HG03342 (cell line): ENCODE measurements around the gene ALG1L2.
"Not testable (repeated sequence)": the region's sequence is repeated elsewhere in the genome, so short reads cannot be mapped to it uniquely, and the experiment has no call there.

Source experiments
- ATAC-seq: cut with Tn5 transposase; IDR thresholded peaks from one replicate; pipeline ENCODE4 v1.9.1; 2021; ENCODE audit warnings: mild to moderate bottlenecking, moderate library complexity; ENCODE audit not compliant: unreplicated experiment

The ALG1L2 gene

DNA sequence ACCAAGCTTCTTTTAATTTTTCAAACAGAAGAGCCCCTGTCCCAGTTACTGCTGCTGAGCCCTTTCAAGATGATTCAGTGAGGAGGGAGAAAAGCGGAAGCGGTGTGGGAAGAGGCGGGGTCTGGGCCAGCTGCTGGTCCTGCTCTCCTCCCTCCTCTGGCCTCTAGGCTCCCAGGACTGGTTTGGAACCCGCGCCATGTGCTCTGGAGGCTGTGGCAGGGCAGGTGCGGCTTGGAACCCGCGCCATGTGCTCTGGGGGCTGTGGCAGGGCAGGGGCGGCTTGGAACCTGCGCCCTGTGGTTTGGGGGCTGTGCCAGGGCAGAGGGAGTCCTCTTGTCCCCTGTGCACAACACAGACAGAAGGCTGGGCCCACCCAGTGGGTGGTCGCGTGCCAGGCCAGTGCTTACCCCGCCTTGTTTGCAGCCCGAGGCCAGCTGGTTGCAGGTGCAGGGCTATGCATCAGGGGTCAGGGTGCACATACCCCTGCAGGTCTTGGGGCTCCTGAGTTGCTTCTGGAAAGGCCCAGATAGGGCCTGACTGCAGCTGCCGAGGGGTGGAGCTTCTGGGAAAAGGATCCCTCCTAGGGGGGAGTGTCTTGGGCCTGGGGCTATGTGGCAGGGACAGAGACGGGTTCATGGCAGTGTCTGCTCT is 12.2 kb downstream of the ALG1L2 start:
- no peak for ATAC-seq

DNA sequence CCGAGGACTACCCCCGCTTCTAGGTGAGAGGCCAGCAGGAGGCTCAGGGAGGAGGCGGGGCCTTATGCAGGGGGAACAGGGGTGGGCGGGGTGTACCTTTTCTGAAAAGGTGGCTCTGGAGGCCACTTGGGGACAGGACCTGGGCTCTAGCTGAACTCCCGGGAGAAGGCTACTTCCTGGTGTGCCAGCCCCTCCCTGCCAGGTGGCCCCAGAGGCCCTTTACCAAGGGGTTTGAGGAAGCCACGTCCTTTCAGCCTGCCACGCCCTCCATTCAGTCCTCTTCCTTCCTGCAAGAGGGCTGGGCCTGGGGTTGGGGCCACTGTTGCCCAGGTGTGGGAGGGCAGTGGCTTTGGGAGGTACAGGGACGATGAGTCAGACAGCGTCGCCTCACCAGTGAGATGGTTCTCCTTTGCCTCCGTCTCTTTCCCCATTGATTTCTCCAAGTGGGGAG is 12.9 kb downstream of the ALG1L2 start:
- not testable (repeated sequence) for ATAC-seq

DNA sequence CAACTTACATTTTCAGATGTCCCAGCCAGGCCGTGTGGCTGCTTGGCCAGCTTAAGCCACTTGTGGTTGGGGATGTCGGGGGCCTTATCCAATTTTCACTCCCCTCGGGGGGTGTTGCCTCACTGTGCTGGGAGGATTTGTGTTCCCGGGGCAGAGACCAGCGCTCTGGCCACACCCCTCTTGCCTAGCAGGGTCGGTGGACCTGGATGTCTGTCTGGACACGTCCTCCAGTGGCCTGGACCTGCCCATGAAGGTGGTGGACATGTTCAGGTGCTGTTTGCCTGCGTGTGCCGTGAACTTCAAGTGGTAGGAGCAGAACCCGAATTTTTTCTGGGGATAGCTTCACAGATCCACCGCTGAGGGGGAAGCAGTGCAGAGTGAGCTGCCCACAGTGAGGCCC is 14.2 kb downstream of the ALG1L2 start:
- ATAC-seq: not testable (repeated sequence)

DNA sequence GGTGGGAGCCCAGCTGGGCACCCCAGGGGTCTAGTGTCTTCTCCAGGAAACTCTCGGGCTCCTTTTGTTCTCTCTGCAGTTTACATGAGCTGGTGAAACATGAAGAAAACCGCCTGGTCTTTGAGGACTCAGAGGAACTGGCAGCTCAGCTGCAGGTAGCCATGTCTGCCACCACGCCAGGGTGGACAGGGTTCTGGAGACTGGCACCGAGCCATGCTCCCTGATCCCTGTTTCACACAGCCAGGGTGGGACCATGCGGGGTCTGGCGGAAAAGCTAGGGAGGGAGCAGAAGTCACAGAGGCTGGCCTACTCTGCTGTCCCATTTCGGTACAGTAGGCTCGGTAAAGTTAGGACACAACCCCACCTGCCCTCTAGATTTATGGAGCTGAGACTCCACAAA is 15.5 kb downstream of the ALG1L2 start:
- ATAC-seq: not testable (repeated sequence)

DNA sequence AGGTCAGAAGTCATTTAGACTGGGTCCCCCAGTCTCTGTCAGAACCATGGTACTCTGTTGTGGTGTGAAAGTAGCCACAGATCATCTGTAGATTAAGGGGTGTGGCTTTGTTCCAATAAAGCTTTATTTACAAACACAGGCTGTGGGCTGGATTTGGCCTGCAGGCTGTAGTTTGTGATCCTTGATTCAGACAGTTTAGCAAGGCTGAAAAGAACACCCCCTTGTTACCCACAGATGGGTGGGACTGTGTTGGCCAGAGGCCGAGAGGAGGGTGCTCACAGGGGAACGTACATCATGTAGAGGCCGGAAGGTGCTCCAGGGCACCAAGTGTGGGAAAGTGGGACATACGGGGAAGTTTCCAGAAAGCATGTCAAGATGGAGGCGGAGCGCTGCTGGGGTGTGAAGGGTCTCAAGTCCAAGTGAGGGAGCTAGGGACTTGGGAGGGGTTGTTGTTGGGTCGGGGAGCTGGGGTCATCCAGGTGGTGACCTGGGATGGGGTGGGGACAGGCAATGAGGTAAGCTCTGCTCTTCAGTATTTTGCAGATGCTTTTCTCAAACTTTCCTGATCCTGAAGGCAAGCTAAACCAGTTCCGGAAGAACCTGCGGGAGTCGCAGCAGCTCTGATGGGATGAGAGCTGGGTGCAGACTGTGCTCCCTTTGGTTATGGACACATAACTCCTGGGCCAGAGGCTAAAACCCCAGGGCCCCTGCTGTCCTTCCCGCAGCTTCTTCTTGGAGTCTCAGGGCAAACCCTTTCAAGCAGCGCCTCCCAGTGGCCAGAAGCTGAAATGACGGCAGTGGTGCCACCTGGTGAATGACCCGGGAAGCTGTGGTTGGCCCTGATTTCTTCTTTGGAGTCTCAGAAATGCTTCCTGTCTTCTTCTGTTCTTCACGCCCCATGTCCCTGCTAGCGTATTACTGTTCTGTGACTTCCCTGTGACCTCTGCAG is 16.3 kb downstream of the ALG1L2 start:
- ATAC-seq: not testable (repeated sequence)

DNA sequence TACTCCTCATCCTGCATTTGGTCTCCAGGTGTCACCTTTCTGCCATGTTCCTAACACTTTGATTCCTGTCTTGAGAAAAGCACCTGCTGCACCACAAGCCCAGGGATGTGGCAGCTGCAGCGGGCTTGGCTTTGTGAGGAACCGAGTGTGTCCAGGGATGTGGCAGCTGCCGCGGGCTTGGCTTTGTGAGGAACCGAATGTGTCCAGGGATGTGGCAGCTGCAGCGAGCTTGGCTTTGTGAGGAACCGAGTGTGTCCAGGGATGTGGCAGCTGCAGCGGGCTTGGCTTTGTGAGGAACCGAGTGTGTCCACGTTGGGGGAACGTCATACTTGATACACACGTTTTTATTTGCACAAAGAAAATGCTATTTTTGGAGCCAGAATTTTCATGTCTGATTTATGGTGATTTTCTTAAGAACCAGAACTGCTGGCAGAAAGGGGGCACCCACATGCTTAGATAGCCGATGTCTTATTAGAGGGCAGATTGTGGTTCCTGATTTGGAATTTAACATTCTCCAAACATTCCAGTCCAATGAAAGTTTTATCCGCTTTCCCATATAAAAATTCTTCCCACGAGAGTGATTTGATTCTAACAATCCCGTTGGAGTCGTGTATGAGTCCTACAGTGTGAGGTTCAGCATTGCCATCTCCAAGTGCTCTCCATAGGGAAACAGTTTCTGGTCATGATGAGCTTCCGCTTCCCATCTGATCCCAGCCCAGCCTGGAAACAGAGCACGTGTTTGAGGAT is 17.2 kb downstream of the ALG1L2 start:
- ATAC-seq: not testable (repeated sequence)

DNA sequence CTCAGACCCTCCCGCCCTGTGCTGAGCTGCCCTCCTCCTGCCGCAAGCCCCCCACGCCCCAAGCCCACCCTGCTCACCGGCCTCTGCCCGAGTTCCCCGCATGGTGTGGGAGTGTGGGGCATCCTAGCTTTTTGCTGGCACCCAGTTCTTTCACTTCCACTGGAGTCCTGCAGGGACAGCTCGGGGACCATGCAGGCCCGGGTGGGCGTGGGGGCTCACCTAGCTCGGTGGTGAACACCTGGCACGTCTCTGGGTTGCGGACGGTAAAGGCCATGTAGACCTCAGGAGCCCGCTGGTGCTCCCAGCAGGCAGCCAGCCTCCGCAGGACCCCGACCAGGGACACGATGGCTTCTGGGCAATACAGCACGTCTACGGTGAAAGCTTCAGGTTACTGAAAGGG is 20.9 kb downstream of the ALG1L2 start:
- not testable (repeated sequence) for ATAC-seq

DNA sequence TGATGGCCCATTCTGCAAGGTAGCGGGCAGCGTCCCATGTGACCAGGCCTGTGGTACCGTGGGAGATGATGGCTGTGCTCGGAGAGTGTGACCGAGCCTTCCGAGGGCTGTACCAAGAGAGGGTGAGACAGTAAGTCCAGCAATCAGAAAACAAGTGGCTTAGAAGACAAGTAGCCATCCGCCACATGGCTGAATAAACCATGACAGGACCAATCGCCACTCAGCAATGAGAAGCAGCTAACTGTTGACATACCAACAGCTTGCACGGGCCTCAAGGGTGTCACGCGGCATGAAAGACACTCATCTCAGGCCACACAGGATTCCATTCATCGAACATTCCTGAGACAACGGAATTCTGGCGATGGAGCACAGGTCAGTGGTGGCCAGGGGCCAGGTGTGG is 22.6 kb downstream of the ALG1L2 start:
- ATAC-seq: not testable (repeated sequence)

DNA sequence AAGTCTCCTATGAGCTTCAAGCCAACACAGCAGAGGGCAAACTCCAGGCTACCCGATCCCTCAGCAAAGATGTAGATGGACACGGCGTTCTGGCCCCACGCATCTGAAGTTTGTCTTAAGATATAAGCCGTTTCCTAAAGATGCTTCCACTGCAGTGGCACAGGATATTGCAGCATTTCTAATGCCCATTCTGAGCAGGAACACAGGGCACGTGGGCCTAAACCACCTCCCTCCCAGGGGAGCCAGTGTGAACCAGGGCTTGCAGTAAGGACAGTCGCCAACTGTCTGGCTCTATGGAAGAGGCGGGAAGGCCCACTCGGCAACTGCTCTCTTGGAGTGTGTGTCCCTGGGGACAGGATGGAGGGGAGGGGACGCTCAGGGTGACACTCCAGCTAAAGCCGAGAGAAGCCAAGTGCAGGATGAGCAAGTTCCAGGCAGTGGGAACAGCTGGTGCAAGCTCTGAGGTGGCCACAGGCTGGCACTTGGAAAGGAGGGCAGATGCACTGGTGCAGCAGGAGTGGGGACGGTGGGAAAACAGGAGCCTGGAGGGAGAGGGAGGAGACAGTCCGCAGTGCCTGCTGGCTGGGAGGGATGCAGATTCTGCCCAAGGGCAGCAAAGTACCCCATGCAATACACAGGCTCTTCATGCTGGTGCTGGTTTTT is 25.8 kb downstream of the ALG1L2 start:
- ATAC-seq: not testable (repeated sequence)

DNA sequence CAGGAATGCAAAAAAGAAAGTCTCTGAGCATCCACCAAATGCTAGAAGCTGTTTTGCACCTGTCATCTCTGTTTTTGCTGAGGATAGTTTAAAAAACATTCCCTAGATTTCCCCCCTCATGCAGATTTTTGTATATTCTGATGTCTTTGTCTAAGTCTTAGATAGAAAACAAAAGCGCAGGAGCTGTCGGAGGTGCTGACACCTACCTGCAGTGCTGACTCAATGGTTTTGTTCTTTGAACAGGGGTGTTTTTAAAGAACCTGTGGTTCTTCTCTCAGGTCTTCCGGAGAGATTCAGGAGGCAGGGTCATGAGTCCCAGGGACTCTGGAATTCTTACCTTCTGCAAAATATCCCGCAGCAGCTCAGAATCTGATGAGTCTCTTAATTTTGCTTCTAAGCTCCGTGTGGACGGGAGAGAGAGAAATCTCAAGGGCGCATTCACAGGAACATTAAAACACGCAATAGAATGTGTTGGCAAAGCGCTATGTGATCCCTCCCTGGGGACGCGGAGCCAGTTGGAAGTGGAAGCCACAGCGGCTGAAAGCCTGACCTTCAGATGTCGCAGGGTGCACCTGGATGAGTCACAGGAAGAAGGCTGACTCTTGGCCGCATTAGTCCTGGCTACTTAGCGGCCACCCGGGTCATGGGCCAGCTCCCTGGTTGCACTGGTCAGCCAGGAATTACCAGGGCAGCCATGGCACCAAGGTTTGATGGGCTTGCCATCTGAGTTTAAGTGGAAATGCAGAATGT is 27.4 kb downstream of the ALG1L2 start:
- ATAC-seq: not testable (repeated sequence)

DNA sequence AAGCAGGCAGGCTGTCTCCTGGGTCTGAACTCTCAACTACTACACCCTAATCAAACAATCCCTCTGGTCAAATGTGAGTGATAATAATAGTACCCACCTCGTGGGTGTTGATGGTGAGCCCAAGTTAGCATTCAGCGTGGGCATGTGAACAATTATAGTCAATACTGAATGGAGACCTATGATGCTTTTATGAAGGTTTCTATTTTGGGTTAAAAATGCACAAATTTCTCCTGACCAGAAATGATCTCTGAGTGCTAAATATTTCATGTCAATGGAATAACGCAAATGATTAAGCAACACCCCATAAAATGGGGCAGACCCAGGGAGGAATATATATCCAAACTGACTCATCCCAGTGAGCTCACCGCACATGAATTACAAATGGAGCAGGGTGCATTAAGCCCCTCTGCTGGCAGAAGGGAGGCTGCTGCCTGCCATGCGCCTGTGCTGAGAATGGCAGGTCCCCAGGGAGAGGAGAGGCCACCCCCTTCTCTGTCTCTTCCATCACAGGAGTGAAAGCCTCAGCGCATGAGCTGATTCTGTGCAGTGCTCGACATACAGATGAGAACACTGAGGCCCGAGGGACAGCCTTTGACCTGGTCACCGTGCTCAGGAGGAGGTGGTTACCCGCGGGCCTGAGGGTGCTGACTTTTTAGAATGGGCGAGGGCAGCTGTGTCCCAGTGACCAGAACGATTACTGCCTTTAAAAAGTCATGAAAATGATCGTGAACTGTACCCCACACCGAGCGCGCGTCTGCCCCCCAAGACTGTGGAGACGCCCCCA is 28.9 kb downstream of the ALG1L2 start:
- ATAC-seq: not testable (repeated sequence)

DNA sequence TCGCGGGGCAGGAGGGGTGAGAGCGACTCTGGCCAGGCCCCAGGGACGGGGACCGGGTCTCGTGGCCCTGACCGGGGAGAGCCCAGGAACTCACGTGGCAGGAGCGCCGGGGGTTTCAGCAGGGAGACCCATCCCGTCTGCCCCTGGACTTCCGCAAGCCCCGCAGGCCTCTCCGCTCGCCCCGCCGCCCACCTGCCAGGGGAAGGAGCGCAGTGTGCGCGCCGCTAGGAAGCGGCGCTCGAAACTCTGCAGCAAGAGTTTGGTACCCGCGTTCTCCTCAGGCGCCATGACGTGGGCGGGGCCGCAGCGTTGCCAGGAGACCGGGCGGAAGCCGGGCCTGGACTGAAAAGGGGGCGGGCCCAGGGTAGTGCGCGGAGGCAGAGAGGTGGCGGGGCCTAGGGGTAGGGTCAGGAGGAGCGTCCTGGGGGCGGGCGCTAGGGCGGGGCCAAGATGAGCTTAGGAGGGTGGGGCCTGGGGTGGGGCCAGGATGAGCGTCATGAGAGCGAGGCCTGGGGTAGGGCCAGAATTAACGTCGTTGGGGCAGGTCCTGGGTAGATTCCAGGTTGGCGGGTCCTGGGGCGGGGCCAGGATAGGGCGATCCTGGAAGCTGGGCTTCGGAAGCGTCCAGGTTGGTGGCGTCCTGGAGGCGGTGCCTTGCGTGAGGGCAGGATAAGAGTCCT is 29.7 kb downstream of the ALG1L2 start:
- ATAC-seq: peak; percentile 100

DNA sequence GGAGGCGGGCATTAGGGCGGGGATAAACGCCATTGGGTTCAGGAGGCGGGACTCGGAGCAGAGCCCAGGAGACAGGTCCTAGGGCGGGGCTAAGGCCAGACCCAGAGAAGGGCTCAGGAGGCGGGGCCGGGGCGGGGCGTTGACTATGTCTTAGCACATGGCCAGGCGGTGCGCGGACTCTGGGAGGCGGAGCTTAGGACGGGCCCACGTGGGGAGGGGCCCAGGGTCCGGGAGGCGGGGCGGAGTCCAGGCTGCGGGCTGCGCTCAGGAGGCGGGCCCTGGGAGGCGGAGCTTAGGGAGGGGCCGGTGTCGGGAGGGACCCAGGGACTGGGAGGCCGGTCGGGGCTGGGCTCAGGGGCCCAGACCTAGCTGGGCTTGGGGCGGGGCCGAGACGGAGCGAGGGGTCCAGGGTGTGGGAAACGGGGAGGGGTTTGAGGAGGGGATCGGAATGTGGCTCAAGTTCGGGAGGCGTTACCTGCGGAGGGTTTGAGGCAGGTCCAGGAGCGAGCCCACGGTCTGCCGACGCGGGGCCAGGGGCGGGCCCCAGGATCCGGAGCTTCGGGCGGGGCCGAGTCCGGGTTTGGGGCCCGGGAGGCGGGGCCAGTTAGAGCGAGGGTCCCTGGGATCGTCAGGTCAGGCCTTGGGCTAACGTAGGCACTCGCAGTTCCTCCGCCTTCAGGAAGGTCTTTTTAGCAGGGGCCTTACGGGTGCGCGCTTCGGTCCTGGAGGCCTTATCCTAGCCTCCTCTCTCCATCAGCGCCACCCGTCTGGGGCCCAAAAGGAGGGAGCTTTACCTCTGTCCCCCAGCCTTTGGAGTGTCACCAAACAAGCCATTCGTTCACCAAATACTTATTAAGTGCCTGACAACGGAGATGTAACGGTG is 30.5 kb downstream of the ALG1L2 start:
- ATAC-seq: peak; percentile 44

DNA sequence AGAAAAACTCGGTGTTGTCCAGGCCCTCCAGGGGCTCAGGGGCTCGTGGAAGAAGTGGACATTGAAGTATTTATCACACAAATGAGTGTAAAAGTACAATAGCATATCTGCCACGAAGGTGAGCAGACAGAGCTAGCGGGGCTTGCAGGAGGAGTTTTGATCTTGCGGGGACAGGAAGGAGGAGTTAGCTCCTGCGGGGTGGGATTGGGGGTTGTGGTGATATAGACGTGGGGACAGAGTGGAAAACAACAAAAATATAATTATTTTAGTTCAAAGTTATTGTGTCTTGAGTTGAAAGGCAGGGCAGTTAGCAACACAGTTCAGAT is 31.1 kb downstream of the ALG1L2 start:
- not testable (repeated sequence) for ATAC-seq

DNA sequence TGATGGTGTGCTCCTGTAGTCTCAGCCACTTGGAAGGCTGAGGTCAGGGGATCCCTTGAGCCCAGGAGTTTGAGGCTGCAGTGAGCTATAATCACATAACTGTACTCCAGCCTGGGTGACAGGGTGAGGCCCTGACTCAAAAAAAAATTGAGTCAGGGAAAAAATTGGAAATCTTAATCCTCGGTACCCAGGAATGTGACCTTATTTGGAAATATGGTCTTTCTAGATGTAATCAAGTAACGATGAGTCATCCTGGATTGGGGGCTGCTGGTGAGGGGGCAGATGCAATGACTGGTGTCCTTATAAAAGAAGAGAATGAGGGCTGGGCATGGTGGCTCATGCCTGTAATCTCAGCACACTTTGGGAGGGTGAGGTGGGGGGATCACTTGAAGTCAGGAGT is 33.8 kb downstream of the ALG1L2 start:
- not testable (repeated sequence) for ATAC-seq

DNA sequence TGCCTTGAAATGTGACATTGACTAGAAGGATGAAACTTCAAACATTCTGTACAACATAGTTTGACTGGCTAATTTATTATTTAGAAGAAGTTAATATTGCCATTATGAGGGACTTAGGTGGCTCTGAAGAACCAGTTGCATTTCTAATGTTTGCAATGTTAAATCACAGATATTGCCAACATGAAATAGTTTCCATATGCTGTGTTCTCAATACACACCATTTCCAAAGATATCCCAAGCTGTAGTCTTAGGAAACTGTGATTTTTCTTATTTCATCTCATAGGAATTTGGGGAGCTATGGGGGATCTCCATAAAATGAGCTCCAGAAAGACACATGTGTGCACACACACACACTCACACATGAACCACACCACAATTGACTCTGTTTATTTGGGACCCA is 36.3 kb downstream of the ALG1L2 start:
- no peak for ATAC-seq

DNA sequence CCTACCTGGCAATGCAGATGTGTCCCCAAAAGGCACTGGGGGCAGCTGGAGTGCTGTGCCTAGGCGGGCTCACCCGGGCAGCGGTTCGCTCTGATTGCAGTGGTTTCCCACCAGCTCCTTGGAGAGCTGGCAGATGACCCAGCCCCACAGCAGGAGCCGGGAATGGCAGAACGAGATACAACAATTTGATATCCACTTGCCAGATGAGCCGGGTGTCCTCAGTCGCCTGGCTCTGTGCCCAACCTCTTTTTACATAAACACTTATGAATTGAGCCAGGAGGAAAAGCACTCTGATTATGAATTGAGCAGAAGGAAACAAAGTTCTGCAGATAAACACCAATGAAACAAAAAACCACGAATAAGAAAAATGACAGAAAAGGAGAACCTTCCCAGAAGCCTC is 38.2 kb downstream of the ALG1L2 start:
- ATAC-seq: not testable (repeated sequence)

DNA sequence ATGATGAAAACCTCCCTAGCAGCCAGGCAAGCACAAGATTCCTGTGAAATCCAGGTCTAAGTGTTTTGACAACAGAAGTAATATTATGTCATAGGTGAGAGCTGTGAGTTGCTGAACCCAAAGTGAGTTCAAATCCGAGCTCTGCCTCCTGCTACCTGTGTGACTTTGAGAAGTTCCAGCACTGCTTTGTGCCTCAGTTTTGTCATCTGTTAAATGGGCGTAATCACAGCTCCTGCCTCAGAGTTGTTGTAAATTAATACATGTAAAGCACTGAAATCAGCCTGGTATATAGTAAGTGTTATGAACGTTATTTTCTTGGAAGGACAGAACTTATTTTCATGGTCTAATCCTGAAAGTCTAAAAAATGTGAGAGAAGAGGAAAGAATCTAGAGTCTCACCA is 38.7 kb downstream of the ALG1L2 start:
- ATAC-seq: not testable (repeated sequence)
